GM23248 (cell line): Measurements from ENCODE around the gene GABRA6. TPM values are rescaled to one million over a fixed set of nuclear protein-coding genes. Genes with fewer than 3 reads are reported as not detected.

Source experiments
- DNase-seq: peaks from one replicate; pipeline ENCODE4 v3.0.0-alpha.2; 2015
- H2AFZ ChIP-seq: fragments of 200-600 bp; sonication (generic); 2 replicates; pipeline ENCODE4 v1.6.1; 2016; ENCODE audit warnings: antibody characterized with exemption
- H3F3A ChIP-seq: fragments of 200-600 bp; sonication (generic); 2 replicates; pipeline ENCODE4 v1.6.1; 2016; ENCODE audit warnings: mild to moderate bottlenecking, antibody characterized with exemption, mixed run types; ENCODE audit not compliant: insufficient read depth
- H3K27ac ChIP-seq: fragments of 200-600 bp; sonication (generic); 2 replicates; pipeline ENCODE4 v1.5.1; 2016; ENCODE audit warnings: mild to moderate bottlenecking
- H3K27me3 ChIP-seq: fragments of 200-600 bp; sonication (generic); replicated peaks from 2 replicates; pipeline ENCODE4 v1.6.1; 2016; ENCODE audit warnings: mild to moderate bottlenecking; ENCODE audit not compliant: insufficient read depth
- H3K36me3 ChIP-seq: fragments of 200-600 bp; sonication (generic); 2 replicates; pipeline ENCODE4 v1.6.1; 2016; ENCODE audit warnings: low read depth, mild to moderate bottlenecking
- H3K4me1 ChIP-seq: fragments of 200-600 bp; sonication (generic); 2 replicates; pipeline ENCODE4 v1.6.1; 2016; ENCODE audit warnings: mild to moderate bottlenecking; ENCODE audit not compliant: insufficient read depth
- H3K4me2 ChIP-seq: fragments of 200-600 bp; sonication (generic); one replicate; pipeline ENCODE4 v1.6.1; 2016; ENCODE audit warnings: mild to moderate bottlenecking; ENCODE audit not compliant: unreplicated experiment
- H3K4me3 ChIP-seq: fragments of 200-600 bp; sonication (generic); 2 replicates; pipeline ENCODE4 v1.5.1; 2016; ENCODE audit warnings: mild to moderate bottlenecking
- H3K79me2 ChIP-seq: fragments of 200-600 bp; sonication (generic); 2 replicates; pipeline ENCODE4 v1.6.1; 2016; ENCODE audit warnings: mild to moderate bottlenecking; ENCODE audit not compliant: insufficient read depth
- H3K9ac ChIP-seq: fragments of 200-600 bp; sonication (generic); 2 replicates; pipeline ENCODE4 v1.6.1; 2016; ENCODE audit warnings: mild to moderate bottlenecking
- H3K9me2 ChIP-seq: fragments of 200-600 bp; sonication (generic); 2 replicates; pipeline ENCODE4 v1.6.1; 2016; ENCODE audit warnings: mixed run types, mild to moderate bottlenecking, moderate library complexity; ENCODE audit not compliant: insufficient read depth
- H3K9me3 ChIP-seq: fragments of 200-600 bp; sonication (generic); one replicate; pipeline ENCODE4 v1.6.1; 2017; ENCODE audit warnings: low read depth
- H4K20me1 ChIP-seq: fragments of 200-600 bp; sonication (generic); 2 replicates; pipeline ENCODE4 v1.6.0; 2016; ENCODE audit not compliant: insufficient read depth
- EZH2 ChIP-seq: fragments of 200-600 bp; sonication (generic); IDR thresholded peaks from 2 replicates; pipeline ENCODE4 v1.6.1; 2018; ENCODE audit warnings: antibody characterized with exemption, mild to moderate bottlenecking; ENCODE audit not compliant: insufficient read depth, poor library complexity, severe bottlenecking
- EZH2phosphoT487 ChIP-seq: fragments of 200-600 bp; sonication (generic); IDR thresholded peaks from 2 replicates; pipeline ENCODE4 v1.6.1; 2018; ENCODE audit warnings: antibody characterized with exemption, moderate library complexity, mild to moderate bottlenecking, low read depth; ENCODE audit not compliant: insufficient read depth
- WGBS, 2 experiments: methylation state at CpG; one replicate each; pipeline ENCODE4 v1.1.6; 2015 to 2017; ENCODE audit warnings: low lambda C conversion rate in 2 of 2, low coverage in 1 of 2; ENCODE audit errors: missing lambda C conversion rate in 2 of 2; 5-methylcytosine and 5-hydroxymethylcytosine counted together
- in situ Hi-C: fragments of 300-500 bp; cut with MboI; formaldehyde crosslinking; loops from 2 replicates; pipeline ENCODE4 v1.15.0; 2020
- polyA plus RNA-seq: library from polyadenylated mRNA; unstranded; fragments of >200 nt; fragmentation: Nextera tagmentation; extraction: Ambion mirVana; gene quantifications from 2 replicates; pipeline ENCODE4 v1.2.1, GENCODE V29; 2016
- total RNA-seq: library from RNA; depleted of rRNA; stranded (reverse); fragments of >200 nt; shearing (Covaris generic); gene quantifications from 2 replicates; pipeline ENCODE4 v1.2.3, GENCODE V29; 2014

GABRA6 gene
- total and polyA plus RNA-seq, 2 experiments from 2014 or later, result not detected

DNA sequence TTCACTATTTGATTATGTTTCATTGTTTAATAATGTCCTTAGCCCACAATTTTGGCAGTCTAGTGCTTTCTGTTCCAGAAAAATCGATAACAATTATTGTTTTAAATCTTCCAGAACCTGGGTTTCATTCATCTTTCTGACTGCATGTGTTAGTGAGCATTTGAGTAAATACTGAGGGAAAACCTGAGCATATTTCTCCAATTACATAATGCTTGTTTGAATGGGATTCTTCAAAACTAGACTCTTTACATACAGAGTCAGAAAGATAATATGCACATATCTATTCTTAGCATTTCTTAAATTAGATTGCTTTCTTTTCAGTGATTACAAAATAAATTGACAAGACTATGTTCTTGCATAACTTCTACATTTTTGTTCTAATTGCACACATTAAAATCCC, 21.9 kb downstream of the GABRA6 start:
- in situ Hi-C loops, result no loop called here
- no peak overlapping the region for H3K27ac ChIP-seq
- WGBS, 2 experiments, result 0 to 2% methylated on average over 1 of the region's 1 CpG
- no peaks in the 10 kb centered on the region for H3K9me3 ChIP-seq
- no peak for DNase-seq
- no peaks in the 10 kb centered on the region for H3K4me1 ChIP-seq
- H3K79me2 ChIP-seq, result no peaks in the 10 kb centered on the region
- TF ChIP-seq EZH2phosphoT487 (no peak), EZH2 (no peak)
- H3K9me2 ChIP-seq, result no peaks in the 10 kb centered on the region
- H2AFZ ChIP-seq, result no peak overlapping the region
- no peak overlapping the region for H3K9ac ChIP-seq
- no peaks in the 10 kb centered on the region for H3F3A ChIP-seq
- no peak overlapping the region for H3K4me3 ChIP-seq
- no peaks in the 10 kb centered on the region for H3K36me3 ChIP-seq
- no peaks in the 10 kb centered on the region for H3K27me3 ChIP-seq
- H4K20me1 ChIP-seq, result no peaks in the 10 kb centered on the region
- H3K4me2 ChIP-seq, result no peak overlapping the region

DNA sequence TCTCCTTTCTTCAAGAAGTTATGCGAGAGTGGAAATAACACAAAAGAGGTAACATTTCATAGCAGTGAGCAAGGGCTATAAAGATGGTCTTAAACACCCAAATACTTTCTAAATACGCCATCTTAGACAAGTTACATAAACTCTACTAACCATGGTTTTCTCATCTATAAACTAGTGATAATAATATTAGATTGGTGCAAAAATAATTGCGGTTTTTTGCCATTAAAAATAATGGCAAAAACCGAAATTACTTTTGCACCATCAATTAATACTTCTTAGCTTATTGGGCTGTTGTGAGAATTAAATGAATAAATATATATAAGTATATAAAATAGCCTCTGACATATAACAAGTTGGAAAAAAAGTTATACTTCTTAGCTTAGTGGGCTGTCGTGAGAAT, 23.7 kb downstream of the GABRA6 start:
- WGBS, 2 experiments, result 14 to 19% methylated on average over 5 of the region's 5 CpGs
- DNase-seq, result no peak
- H4K20me1 ChIP-seq, result no peaks in the 10 kb centered on the region
- H3K27ac ChIP-seq, result no peak overlapping the region
- in situ Hi-C loops, result no loop called here
- H3K9me3 ChIP-seq, result no peaks in the 10 kb centered on the region
- H3K4me1 ChIP-seq, result no peaks in the 10 kb centered on the region
- no peak overlapping the region for H3K4me2 ChIP-seq
- H3K27me3 ChIP-seq, result no peaks in the 10 kb centered on the region
- H3K4me3 ChIP-seq, result no peak overlapping the region
- no peaks in the 10 kb centered on the region for H3K36me3 ChIP-seq
- H3K9me2 ChIP-seq, result no peaks in the 10 kb centered on the region
- no peak overlapping the region for H3K9ac ChIP-seq
- no peaks in the 10 kb centered on the region for H3F3A ChIP-seq
- H2AFZ ChIP-seq, result no peak overlapping the region
- TF ChIP-seq EZH2phosphoT487 (no peak), EZH2 (no peak)
- no peaks in the 10 kb centered on the region for H3K79me2 ChIP-seq

DNA sequence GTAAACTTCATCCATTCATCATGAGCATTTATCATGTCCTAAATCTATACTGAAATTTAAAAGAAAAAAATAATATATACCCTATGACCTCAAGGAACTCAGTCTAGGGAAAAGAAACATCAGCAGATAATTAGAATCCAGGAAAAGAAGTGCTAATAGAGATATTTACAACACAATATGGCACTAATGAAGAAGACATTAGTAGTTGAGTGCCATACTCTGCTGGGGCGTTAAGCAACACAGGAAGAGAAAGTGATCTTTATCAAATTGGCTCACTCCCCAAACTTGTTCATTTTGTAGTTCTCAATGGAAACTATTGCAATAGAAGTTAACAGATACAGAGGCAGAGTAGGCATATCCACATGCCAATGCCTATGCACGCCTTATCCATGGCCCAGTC, 27.5 kb downstream of the GABRA6 start:
- no peak overlapping the region for H3K4me2 ChIP-seq
- in situ Hi-C loops, result no loop called here
- no peaks in the 10 kb centered on the region for H3K9me3 ChIP-seq
- H3F3A ChIP-seq, result no peaks in the 10 kb centered on the region
- H3K4me1 ChIP-seq, result no peaks in the 10 kb centered on the region
- no peaks in the 10 kb centered on the region for H4K20me1 ChIP-seq
- WGBS, 2 experiments, result 7 to 14% methylated on average over 2 of the region's 2 CpGs
- H2AFZ ChIP-seq, result no peak overlapping the region
- no peak for TF ChIP-seq EZH2
- TF ChIP-seq EZH2phosphoT487, result no peak
- H3K79me2 ChIP-seq, result no peaks in the 10 kb centered on the region
- H3K27me3 ChIP-seq, result no peaks in the 10 kb centered on the region
- H3K4me3 ChIP-seq, result no peak overlapping the region
- no peaks in the 10 kb centered on the region for H3K36me3 ChIP-seq
- H3K27ac ChIP-seq, result no peak overlapping the region
- DNase-seq, result no peak
- H3K9ac ChIP-seq, result no peak overlapping the region
- no peaks in the 10 kb centered on the region for H3K9me2 ChIP-seq

DNA sequence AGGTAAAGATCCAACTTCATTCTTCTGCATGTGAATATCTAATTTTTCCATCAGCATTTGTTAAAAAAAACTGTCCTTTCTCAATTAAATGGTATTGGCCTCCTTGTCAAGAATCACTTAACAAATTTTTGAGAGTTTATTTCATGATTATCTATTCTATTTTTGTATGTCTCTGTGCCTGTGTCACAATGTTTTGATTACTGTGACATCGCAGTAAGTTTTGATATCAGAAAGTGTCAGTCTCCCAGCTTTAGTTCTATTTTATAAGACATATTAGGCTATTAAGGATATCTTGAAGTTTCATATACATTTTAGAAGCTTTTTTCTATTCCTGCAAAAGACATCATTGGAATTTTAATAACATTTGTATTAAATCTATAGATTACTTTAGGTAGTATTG, 33.6 kb downstream of the GABRA6 start:
- Histone ChIP-seq H2AFZ (no peak overlapping the region), H3K36me3 (no peaks in the 10 kb centered on the region), H3K4me1 (no peaks in the 10 kb centered on the region), H3K79me2 (no peaks in the 10 kb centered on the region), H3K9me2 (no peaks in the 10 kb centered on the region), H4K20me1 (no peaks in the 10 kb centered on the region), H3K4me3 (no peak overlapping the region), H3K27ac (no peak overlapping the region), H3K9me3 (peaks cover 2% of the 10 kb centered on the region), H3K4me2 (no peak overlapping the region), H3K27me3 (no peaks in the 10 kb centered on the region), H3K9ac (no peak overlapping the region), H3F3A (no peaks in the 10 kb centered on the region)
- no peak for DNase-seq
- in situ Hi-C loops, result no loop called here
- TF ChIP-seq EZH2 (no peak), EZH2phosphoT487 (no peak)
- 57 to 69% methylated on average over 1 of the region's 1 CpG for WGBS, 2 experiments

DNA sequence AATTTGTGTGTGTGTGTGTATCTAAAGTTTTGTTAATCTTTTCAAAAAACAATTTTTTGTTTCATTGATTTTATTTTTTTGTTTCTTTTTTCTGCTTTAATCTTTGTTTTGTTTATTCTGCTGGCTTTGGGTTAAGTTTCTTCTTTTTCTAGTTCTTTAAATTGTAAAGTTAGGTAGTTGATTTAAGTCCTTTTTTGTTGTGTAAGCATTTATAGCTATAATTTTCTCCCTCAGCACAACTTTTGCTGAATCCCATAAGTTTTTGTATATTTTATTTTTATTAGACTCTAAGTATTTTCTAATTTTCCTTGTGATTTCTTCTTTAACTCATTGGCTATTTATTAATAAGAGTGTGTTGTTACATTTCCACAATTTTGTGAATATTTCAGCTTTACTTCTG, 34.9 kb downstream of the GABRA6 start:
- Histone ChIP-seq H3F3A (no peaks in the 10 kb centered on the region), H4K20me1 (no peaks in the 10 kb centered on the region), H3K4me3 (no peak overlapping the region), H3K4me1 (no peaks in the 10 kb centered on the region), H2AFZ (no peak overlapping the region), H3K9ac (no peak overlapping the region), H3K27me3 (no peaks in the 10 kb centered on the region), H3K9me2 (no peaks in the 10 kb centered on the region), H3K4me2 (no peak overlapping the region), H3K9me3 (peaks cover 2% of the 10 kb centered on the region), H3K27ac (no peak overlapping the region), H3K36me3 (no peaks in the 10 kb centered on the region), H3K79me2 (no peaks in the 10 kb centered on the region)
- no peak for DNase-seq
- TF ChIP-seq EZH2, result no peak
- no peak for TF ChIP-seq EZH2phosphoT487
- in situ Hi-C loops, result no loop called here
